GM19372 (cell line): ENCODE measurements around the gene SPINK8.
"Not testable (repeated sequence)": the region's sequence is repeated elsewhere in the genome, so short reads cannot be mapped to it uniquely, and the experiment has no call there.

Experiments used
- ATAC-seq: cut with Tn5 transposase; IDR thresholded peaks from one replicate; pipeline ENCODE4 v1.9.1; 2021; ENCODE audit warnings: mild to moderate bottlenecking, low read depth, moderate library complexity; ENCODE audit not compliant: unreplicated experiment

Gene SPINK8

GRCh38 chr3:48333346-48334245, at the start of gene SPINK8:
Gene SPINK8, minus strand, starts transcription at chr3:48333661. Its CDS starts 5,320 bp downstream, at chr3:48328341.
- not testable (repeated sequence) for ATAC-seq

DNA sequence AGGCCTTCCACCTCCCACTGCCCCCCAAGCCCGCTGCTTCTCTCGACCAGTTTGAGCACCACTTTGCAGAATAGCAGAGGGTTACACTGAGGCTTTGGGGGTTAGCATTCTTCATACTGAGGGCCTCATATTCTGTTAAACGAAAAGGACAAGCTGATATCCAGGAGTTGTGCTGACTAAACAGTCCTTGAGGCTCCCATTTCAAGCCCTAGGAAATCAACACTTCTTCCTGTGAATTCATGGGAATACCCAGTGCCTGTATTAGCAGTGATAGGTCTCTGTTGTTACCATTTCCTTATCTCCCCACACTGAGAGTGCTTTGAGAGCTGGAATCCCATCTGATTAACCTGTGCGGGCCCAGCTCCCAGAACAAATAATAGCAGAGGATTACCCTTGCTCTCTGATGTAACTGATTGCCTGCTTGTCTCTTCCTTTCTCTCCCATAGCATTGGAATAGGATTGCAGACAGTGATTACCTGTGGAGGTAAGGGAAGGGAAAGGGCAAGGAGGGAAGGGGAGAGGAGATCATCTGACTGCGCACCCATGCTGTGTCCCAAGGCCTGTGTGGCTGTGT, 39.5 kb upstream of the SPINK8 start:
- ATAC-seq: no peak

DNA sequence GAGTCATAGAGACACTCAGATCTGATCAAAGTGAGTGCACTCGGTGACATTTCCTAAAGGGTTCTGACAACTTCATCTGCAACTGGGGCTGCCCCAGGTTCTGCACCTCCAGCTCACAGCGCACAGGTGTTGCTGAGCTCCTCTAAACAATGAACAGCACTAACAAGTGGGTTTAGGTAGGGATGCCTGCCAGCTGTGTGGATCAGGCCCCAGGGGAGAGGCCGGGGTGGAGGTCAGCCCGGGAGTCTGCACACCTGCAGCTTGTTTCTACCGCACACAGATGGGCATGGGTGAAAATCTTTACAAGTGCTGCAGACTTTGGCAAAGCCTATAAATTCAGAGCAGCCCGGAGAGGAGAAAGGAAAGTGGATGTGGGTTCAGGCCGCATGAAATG, 38.9 kb upstream of the SPINK8 start:
- no peak for ATAC-seq

- no peak for ATAC-seq
Observed at GRCh38 chr3:48371651-48372376, 38.4 kb upstream of the SPINK8 start, which contains the start of gene FBXW12. Gene FBXW12, plus strand, starts transcription at chr3:48372219. Its CDS starts 549 bp downstream, at chr3:48372768.

DNA sequence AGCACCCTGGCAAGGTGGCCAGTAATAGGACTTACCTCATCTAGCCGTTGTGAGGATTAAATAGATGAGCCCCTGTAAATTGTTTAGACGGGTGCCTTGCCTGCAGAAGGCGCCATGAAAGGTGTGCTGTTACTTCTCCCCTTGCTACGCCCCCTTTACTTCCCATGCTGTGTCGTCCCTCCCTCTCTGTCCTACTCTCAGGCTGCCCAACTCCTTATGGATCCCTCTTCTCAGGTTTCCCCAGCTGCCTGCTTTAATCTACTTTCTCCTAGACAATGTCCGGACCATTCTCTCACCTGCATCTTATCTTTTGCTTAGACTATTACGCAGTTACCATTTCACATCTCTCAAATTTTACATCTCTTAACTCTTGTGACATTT, 36.9 kb upstream of the SPINK8 start:
- ATAC-seq: no peak

DNA sequence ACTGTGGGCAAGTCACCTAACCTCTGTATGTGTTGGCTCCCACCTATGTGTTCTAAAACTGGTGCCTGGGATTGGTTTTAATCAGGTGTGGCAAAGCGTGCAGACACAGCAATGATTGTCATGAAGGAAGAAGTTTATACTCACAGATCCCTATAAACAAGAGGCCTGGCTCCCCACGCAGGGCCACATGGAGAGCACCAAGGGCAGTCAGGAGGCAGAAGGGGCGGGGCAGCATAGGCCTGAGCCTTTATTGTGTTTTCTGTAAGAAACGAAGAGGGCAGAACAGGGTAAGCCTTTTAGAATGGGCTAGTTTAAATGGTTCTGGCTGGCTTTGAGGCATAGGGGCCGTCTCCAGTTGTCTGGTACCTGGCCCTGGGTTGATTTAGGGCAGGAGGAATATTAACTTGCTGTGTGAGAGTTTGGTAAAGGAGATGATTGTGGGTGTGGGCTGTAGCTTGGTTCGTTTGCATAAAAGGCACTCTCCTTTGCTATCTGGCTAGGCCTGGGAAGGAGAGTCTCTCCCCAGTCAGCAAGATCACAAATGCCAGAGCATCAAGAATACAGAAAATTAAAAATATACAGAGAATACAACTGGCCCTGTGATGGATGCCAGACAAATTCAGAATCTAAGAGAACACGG, 36.4 kb upstream of the SPINK8 start:
- no peak for ATAC-seq

GRCh38 chr3:48367201-48367600, 33.7 kb upstream of the SPINK8 start:
- ATAC-seq: no peak

- no peak for ATAC-seq
Observed at GRCh38 chr3:48364840-48365239, 31.4 kb upstream of the SPINK8 start.

GRCh38 chr3:48361928-48362327, 28.5 kb upstream of the SPINK8 start:
- no peak for ATAC-seq

GRCh38 chr3:48356419-48356818, 23.0 kb upstream of the SPINK8 start:
- ATAC-seq: no peak

GRCh38 chr3:48353987-48354386, 20.5 kb upstream of the SPINK8 start:
- no peak for ATAC-seq

- no peak for ATAC-seq
Observed at GRCh38 chr3:48352546-48352945, 19.1 kb upstream of the SPINK8 start.

- ATAC-seq: no peak
Observed at GRCh38 chr3:48347500-48347899, 14.0 kb upstream of the SPINK8 start.

GRCh38 chr3:48345946-48346572, 12.6 kb upstream of the SPINK8 start:
- no peak for ATAC-seq

DNA sequence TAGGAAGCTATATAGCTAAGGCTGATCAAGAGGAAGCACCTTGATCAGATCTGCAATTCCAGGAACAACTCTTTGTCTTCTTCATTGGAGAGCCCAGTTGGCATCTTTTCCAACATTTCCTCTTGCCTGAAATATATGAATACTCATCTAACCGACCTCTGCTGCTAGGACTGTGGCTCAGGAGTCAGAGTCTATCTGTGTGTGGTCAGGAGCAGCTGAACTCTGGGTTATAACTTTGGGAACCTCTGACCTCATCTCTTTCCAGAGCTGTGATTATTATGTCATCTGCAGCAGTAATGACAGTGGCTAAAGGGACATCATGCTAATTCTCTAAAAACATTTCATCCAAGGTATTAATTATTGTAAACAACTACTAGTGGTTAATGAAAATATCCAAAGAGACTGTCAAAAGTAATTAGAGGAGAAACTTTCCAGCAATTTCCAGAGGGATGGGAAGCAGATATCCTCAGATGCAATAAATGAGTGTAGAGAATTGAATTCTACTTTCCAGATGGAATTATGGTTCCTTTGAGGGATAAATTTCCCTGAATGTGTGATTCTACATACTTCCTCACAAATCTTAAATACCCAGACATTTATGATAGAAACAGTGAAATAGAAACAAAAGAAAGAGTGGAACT, 11.5 kb upstream of the SPINK8 start:
- no peak for ATAC-seq

- ATAC-seq: no peak
Observed at GRCh38 chr3:48343432-48343831, 10.0 kb upstream of the SPINK8 start.

GRCh38 chr3:48338635-48339034, 5.2 kb upstream of the SPINK8 start:
- ATAC-seq: no peak

DNA sequence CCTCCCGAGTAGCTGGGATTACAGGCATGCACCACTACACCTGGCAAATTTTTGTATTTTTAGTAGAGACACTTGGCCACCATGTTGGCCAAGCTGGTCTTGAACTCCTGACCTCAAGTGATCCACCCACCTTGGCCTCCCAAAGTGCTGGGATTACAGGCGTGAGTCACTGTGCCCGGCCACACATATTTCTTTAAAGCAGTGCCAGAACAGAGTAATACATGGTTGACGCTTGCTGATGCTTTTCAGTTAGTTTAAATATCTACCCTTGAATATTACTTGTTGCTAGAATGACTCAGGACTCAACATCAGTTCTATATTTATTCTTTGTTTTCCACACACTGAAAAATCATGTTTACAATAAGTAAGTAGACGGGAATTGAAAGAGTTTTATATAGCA, 4.1 kb upstream of the SPINK8 start:
- not testable (repeated sequence) for ATAC-seq

DNA sequence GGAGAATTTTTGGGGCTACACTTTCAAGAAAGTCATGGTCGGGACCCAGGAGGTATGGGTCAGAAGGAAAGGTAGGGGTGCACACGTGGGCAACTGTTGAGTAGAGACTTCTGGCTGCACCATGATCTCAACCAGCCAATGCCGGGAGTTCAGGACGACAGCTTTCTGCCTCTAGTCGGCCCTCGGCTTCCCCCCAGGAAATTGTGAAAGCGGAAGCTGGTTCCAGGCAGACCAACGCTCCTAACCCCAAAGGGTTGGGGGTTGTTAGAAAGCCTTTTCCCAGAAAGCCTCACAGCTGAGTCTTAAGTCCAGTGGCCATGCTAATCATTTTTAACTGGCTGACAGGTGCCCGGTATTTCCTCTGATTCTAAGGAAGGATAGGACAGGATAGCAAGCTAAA, 1.8 kb upstream of the SPINK8 start:
- ATAC-seq: not testable (repeated sequence)

DNA sequence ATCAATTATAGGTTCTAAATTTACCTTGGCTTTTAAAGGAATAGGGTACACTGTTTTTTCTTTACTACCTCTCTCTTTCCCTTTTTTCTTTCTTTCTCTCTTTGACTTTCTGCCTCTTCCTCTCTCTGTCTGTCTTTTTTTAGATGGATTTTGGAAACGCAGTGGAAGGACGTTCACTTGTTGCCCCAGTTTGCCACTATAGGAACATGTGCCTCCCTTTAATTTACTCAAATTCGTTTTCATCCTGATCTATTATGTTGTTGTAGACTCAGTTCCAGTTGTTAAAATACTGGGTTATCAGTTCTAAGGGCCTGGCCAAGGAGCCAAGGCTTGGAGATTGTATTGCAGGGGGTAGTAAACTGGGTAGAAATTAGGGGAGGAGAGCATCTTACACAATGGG, 1.1 kb upstream of the SPINK8 start:
- no peak for ATAC-seq
